Stimulated activated CD4-positive, alpha-beta T cell treated with anti-CD3 and anti-CD28 coated beads, Interleukin-2, amount 100 ng/mL, for 4 hours (primary cell): ENCODE data around the gene HSPBP1.

Experiments
- DNase-seq: peaks from one replicate; pipeline ENCODE4 v3.0.0-alpha.2; 2020; ENCODE audit warnings: low read depth

HSPBP1 gene

DNA sequence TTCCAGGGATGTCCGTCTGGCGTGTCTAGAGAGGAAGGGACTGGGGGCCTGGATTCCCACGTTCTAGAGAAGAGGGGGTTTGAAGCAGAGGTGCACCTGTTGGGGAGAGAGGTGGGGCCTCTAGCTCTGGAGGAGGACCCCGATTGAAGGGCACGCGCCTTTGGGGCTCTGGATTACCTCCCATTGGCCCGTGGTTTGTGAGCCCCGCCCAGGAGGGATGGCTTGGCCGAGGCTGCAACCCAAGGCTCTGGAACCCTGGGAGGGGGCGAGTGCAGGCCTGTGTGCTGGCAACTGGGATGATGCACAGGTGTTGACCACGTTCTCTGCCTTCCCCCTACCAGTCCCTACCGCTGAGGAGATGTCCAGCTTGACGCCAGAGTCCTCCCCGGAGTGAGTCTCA lies 25.1 kb upstream of the HSPBP1 start:
- DNase-seq, result no peak

DNA sequence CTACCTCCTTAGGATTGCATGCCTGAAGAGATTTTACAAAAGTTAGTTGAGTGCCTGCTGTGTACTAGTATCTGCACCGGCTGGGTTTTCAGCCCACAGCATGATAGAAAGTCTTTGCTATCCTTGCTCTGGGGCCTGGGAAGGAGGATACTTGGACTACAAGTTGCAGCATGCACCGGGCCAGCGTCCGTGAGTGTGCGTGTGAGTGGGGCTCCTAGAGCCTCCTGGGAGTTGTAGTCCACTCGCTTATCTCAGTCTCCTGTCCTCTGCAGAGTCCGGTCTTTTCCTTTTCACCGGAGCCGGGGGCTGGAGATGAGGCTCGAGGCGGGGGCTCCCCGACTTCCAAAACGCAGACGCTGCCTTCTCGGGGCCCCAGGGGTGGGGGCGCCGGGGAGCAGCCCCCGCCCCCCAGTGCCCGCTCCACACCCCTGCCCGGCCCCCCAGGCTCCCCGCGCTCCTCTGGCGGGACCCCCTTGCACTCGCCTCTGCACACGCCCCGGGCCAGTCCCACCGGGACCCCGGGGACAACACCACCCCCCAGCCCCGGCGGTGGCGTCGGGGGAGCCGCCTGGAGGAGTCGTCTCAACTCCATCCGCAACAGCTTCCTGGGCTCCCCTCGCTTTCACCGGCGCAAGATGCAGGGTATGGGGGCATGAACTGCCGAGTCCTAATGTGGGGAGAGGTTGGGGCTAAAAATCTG lies 24.5 kb upstream of the HSPBP1 start:
- no peak for DNase-seq

DNA sequence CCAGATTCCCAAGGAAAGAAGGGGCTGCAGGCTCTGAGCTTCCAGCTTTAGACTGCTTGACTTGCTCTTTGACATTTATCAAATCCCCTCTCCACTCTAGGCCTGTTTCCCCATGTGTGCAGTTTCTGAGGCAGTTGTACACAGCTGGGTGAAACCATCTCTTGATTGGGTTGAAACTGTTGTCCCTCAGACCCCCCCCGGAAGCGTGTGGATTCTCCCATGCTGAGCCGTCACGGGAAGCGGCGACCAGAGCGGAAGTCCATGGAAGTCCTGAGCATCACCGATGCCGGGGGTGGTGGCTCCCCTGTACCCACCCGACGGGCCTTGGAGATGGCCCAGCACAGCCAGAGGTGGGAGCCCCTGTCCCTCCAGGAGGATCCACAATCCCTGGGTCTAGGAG lies 23.6 kb upstream of the HSPBP1 start:
- DNase-seq, result no peak

GRCh38 chr19:55302318-55302703 lies 22.4 kb upstream of the HSPBP1 start:
- DNase-seq, result no peak

DNA sequence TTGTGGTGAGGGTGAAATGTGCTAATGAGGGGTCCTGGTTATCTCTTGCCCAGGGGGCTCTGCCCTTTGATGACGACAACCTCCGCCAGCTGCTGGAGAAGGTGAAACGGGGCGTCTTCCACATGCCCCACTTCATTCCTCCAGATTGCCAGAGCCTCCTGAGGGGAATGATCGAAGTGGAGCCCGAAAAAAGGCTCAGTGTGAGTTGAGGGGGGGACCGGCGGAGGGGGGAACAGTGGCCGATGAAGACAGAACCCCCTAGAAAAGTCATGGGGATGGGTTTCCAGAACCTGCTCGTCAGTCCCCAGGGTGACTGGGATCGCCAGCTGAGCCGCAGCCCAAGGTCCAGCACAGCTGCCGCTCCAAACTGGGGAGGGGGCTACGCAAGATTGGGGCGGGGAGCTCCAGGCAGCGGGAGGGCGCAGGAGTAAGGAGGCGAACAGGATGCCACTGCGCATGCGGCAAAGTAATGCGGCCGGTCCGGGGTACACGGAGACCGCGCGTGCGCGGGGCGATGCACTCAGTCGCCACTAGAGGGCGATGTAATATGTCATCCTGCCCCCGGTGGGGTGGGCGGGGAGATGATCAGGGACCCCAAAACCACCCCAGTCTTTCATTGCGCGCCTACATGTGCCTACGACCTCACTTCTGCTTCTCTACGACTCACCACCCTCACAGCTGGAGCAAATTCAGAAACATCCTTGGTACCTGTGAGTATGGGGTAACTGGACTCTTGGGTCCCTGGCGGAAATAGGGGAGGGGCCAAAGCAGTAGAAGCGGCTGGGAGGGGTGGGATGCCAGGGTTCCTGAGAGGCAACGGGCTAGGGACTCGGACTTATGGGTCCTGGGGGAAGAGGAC lies 21.8 kb upstream of the HSPBP1 start:
- peak; percentile 92 for DNase-seq

- DNase-seq, result no peak
These were observed 21.1 kb upstream of the HSPBP1 start for GRCh38 chr19:55300886-55301458.

DNA sequence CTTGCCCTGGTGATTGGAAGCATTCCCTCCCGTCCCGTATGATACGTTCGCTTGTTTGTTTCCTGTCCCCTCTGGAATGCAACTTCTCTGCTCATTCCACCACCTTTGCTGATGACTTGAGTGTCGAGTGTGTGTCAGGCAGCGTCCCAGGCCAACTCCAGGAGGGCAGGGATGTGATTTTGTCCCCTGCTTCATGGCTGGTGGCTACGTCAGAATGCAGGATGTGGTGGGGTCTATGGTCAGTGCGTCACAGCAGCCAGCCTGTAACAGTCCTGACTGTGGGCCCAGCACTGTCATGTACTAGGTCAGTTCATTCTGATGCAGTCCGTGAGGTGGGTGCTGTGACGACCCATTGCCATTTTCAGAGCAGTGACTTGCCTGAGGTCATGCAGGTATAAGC lies 20.1 kb upstream of the HSPBP1 start:
- DNase-seq, result no peak

- no peak for DNase-seq
These were observed 17.4 kb upstream of the HSPBP1 start for GRCh38 chr19:55297267-55297666.

- no peak for DNase-seq
These were observed 9.3 kb upstream of the HSPBP1 start for GRCh38 chr19:55289117-55289796.

DNA sequence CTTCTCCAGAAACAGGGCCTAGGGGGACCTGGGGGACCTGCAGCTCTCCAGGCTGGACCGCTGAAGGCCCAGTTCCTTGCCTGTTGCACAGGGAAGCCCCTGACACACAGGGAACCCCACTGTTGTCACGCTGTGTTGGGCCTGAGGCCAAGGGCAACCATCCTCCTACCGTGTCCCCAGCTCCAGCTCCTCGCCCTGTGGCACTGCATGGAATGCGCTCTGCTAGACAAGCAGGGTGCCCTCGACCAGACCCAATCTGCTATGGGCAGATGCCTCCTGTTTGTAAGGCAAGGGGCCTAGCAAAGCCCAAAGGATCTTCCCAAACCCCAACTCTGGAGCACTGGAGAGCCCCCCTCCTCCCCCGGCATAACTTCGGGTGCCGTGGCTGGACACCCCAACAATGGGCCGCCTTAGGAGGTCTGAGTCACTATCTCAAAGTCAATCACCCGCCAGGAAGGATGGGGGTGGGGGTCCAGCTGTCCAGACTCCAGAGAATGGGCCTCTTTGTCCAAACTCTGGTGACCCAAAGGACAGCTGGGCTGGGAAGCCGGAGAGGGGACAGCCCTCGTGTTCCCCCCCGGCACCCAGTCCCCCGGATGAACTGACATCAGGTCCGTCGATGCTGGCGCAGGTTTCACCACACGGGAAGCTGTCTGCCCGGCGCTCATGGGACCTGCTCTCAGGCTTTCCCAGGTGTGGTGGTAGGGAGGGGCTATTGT lies 7.6 kb upstream of the HSPBP1 start:
- no peak for DNase-seq

GRCh38 chr19:55285229-55285890 lies 5.5 kb upstream of the HSPBP1 start:
- DNase-seq, result no peak

- no peak for DNase-seq
These were observed 4.6 kb upstream of the HSPBP1 start for GRCh38 chr19:55284405-55285058.

DNA sequence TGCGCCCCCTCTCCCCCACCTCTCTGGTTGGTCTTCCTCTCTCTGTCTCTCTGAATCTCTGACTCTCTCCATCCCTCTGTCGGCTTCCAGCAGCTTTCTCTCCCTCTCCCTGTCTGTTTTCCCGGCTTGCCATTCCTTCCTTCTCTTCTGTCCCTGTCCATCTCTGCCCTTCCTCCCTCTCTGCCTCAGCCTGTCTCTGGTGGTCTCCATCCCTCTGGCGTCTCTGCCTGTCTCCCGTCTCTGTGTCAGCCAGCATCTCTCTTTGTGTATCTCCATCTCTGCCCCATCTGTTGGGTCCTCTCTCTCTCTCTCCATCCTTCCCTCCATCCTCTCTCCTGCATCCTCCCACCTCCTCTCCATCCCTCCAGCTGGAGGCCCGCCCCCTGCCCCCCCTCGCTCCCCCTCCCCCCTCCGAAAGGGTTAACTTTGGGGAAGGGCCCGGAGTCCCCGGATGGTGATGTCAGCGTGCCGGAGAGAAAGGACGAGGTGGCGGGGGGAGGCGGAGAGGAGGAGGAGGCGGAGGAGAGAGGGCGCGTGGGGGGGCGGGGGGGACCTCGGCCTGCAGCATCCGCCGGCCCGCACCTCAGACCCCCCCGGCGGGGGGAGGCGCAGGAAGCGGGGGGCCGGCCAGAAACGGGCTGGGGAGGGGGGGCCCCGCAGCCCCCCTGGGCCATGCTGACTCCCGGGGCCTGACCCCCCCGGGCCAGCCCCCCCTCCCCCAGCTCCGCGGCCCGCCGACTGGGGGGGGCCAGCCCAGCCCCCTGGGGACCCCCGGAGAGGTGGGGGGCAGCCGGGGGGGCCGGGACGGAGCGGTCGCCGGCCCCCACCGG lies 3.9 kb upstream of the HSPBP1 start, which contains the start of gene BRSK1:
Gene BRSK1 (plus strand): TSS at position 450 of the 830 bp plus-strand sequence. CDS start 446 bp downstream, outside the sequence.
- DNase-seq, result peak; percentile 51

DNA sequence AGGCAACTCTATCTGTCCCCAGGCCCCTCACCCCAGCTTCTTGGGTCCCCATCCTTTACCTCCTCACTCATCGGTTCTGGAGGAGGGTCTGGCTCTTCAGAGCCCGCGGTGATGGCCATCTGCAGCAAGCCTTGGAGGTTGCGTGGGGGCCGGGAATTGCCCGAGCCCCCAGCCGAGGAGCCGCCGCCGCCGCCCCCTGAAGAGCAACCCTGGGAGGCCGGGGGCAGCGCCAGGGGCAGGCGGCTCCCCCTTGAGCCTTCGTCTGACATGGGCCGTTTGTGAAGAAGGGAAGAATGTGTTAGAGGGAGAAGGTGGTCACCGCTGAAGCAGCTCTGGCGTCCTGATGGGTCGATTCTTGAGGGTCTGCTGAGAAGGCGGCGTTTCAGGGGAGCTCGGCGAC lies 570 bp downstream of the HSPBP1 start:
- no peak for DNase-seq

- DNase-seq, result no peak
These were observed 1.3 kb downstream of the HSPBP1 start for GRCh38 chr19:55278391-55279135.

DNA sequence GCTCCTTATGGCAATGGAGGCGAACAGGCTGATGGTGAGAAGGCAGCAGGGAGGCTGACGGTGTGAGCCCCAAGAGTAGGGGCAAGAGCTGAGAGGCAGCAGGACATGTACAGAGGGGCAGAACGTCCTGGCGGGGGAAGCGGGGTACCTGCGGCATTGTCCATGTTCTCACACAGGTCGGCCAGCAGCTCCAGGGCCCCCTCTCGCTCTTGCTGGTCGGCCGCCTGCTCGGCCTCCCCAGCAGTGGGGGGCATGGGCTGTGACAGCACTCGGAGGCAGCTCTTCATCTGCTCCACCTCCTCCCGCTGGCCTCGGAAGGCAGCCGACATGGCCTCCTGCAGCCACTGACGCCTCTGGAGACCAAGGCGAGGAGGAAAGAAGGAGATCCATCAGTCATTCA lies 2.4 kb downstream of the HSPBP1 start:
- no peak for DNase-seq

DNA sequence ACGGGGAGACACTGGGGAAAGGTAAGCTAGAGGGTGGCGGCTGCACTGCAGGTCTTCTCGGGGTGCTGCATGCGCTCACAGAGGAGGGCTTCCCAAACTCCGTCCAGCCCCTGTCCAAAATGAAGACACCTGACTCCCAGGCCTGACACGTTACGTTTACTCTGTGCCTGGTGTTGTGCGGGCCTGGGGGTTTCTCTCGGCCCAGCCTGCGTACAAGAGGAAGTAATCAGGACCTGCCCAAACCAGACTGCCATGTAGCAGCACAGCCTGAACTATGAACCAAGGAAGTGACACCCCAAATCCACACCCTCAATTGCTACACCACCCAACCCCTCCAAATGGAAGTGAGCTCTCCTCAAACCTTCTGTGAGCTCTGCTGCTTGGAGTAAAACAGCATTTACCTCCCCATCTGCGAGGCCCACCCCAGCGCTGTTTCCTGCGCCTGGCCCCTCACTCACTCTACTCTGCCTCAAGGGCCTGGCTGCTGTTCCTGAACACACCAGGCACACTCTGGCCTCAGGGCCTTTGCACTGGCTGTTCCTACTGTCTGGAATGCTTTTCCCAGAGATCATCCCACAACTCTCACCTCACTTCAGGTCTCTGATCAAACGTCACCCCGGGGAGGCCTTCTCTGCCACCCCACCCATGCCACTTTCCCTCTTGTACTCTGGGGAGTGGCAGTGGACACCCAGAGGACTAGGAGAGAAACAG lies 3.0 kb downstream of the HSPBP1 start:
- no peak for DNase-seq
